Spleen (tissue), 11 donors: ENCODE measurements around the gene MEA1. TPM values are rescaled to one million over a fixed set of nuclear protein-coding genes. Genes with fewer than 3 reads are reported as not detected.

ENCODE experiments used
- DNase-seq: peaks from one replicate; pipeline ENCODE4 v3.0.0-alpha.2; 2020
- H3K27ac ChIP-seq, 8 donors: fragments of 200-600 bp; sonication (generic) in 7 of 8; 1 replicate in 4 of 8; 2 replicates in 4 of 8; pipeline versions ENCODE4 v1.5.0 to v1.8.0; 2016 to 2021; ENCODE audit warnings: inconsistent platforms in 4 of 8, mild to moderate bottlenecking in 4 of 8, moderate library complexity in 1 of 8
- H3K27me3 ChIP-seq, 7 donors: fragments of 200-600 bp; sonication (generic) in 6 of 7; replicated peaks in 1 of 7; 1 replicate in 4 of 7; 2 replicates in 3 of 7; pipeline versions ENCODE4 v1.5.0 to v1.8.0; 2016 to 2021; ENCODE audit warnings: inconsistent platforms in 3 of 7, mild to moderate bottlenecking in 1 of 7
- H3K36me3 ChIP-seq, 6 donors: fragments of 200-600 bp; sonication (generic) in 5 of 6; 1 replicate in 4 of 6; 2 replicates in 2 of 6; pipeline versions ENCODE4 v1.5.0 to v1.8.0; 2016 to 2021; ENCODE audit warnings: inconsistent platforms in 2 of 6
- H3K4me1 ChIP-seq, 6 donors: fragments of 200-600 bp; sonication (generic) in 5 of 6; 1 replicate in 3 of 6; 2 replicates in 3 of 6; pipeline versions ENCODE4 v1.5.0 to v1.8.0; 2016 to 2021; ENCODE audit warnings: inconsistent platforms in 3 of 6
- H3K4me3 ChIP-seq, 8 donors: fragments of 200-600 bp; sonication (generic) in 7 of 8; 1 replicate in 4 of 8; 2 replicates in 4 of 8; pipeline versions ENCODE4 v1.5.0 to v1.8.0; 2016 to 2021; ENCODE audit warnings: inconsistent platforms in 4 of 8, mild to moderate bottlenecking in 4 of 8, moderate library complexity in 2 of 8
- H3K9me3 ChIP-seq, 8 donors: fragments of 200-600 bp; sonication (generic) in 7 of 8; 1 replicate in 4 of 8; 2 replicates in 4 of 8; pipeline versions ENCODE4 v1.5.0 to v1.8.0; 2016 to 2021; ENCODE audit warnings: inconsistent platforms in 4 of 8
- CTCF ChIP-seq, 11 experiments: fragments of 200-600 bp in 7 of 11; fragments of 450-650 bp in 4 of 11; sonication (generic) in 4 of 11; IDR thresholded peaks in 8 of 11; conservative IDR thresholded peaks in 3 of 11; 1 replicate in 7 of 11; 2 replicates in 4 of 11; pipeline versions ENCODE4 v1.4.0 to v1.8.0; 2016 to 2021; ENCODE audit warnings: antibody characterized with exemption in 11 of 11, inconsistent platforms in 4 of 11, mild to moderate bottlenecking in 1 of 11
- POLR2A ChIP-seq, 3 donors: fragments of 450-650 bp; IDR thresholded peaks; one replicate each; pipeline ENCODE4 v1.5.1; 2017; ENCODE audit warnings: antibody characterized with exemption in 3 of 3, mild to moderate bottlenecking in 1 of 3
- POLR2AphosphoS5 ChIP-seq, 3 donors: sonication (generic); formaldehyde crosslinking; IDR thresholded peaks; one replicate each; pipeline ENCODE4 v1.5.1; 2017; ENCODE audit warnings: antibody characterized with exemption in 3 of 3
- WGBS, 5 donors: extraction: QIAGEN DNeasy Blood & Tissue Kit in 3 of 5; methylation state at CpG; one replicate each; pipeline versions ENCODE4 v1.1.5 to v1.1.7; 2013 to 2018; 5-methylcytosine and 5-hydroxymethylcytosine counted together
- intact Hi-C: fragments of 100-400 bp; cut with DNase I; formaldehyde crosslinking; loops from one replicate; pipeline ENCODE4 v1.15.0; 2023; ENCODE audit warnings: low total_unique reads
- polyA plus RNA-seq, 3 donors: library from polyadenylated mRNA; stranded (reverse); fragments of 200-250 nt; gene quantifications; one replicate each; pipeline ENCODE4 v1.2.1, GENCODE V29; 2013
- total RNA-seq, 7 donors: library from RNA; depleted of rRNA in 3 of 7; stranded (reverse); fragments of >200 nt in 3 of 7; fragmentation: NEBNext Ultra II Directional in 4 of 7; extraction: Animal tissue kit (Norgen Biotek cat#: 25700) in 4 of 7; gene quantifications; one replicate each; pipeline versions ENCODE4 v1.1.0 to v1.2.1, GENCODE V29; 2016 to 2021
- donor health status: healthy with polysubstance abuse.
- donor health status: DM: no; HTN: no; CAD: no; lungs with moderate emphysema.
- donor health status: DM: no; HTN: no; CAD: no.
- donor health status: Bipolar disorder and iron deficiency.
- donor health status: healthy.
- donor health status: DM: no; HTN: no; CAD: no.
- donor health status: DM: yes; HTN: yes; CAD: no.

Gene MEA1
- total and polyA plus RNA-seq, 10 donors, result 33.3 to 89.4 (median 43.4) TPM

- no peak for DNase-seq
- TF ChIP-seq CTCF (IDR thresholded peaks at IDR 0.05 in 8 of 11, conservative IDR thresholded peaks at IDR 0.05 in 3 of 11) (no peak), POLR2AphosphoS5 (IDR thresholded peaks at IDR 0.05) (peak in 1 of 3 donors; percentile 11)
- intact Hi-C loops, result no loop called here
- Histone ChIP-seq H3K4me1 (no peaks in the 10 kb centered on the region), H3K27me3 (no peaks in the 10 kb centered on the region), H3K27ac (no peak overlapping the region), H3K9me3 (no peaks in the 10 kb centered on the region), H3K36me3 (peaks cover 0 to 100% (median 78%) of the 10 kb centered on the region in 6 donors), H3K4me3 (no peak overlapping the region)
- 84 to 92% (median 92%) methylated on average over 2 of the region's 2 CpGs for WGBS, 5 donors
These were observed 20.4 kb upstream of the MEA1 start for GRCh38 chr6:43034190-43034525.

GRCh38 chr6:43033496-43034189 is 19.9 kb upstream of the MEA1 start:
- no peaks in the 10 kb centered on the region for H3K4me1 ChIP-seq
- intact Hi-C loops, result no loop called here
- H3K4me3 ChIP-seq, result no peak overlapping the region
- 69 to 91% (median 85%) methylated on average over 2 of the region's 2 CpGs for WGBS, 5 donors
- peaks cover 0 to 100% (median 80%) of the 10 kb centered on the region in 6 donors for H3K36me3 ChIP-seq
- no peaks in the 10 kb centered on the region for H3K9me3 ChIP-seq
- no peaks in the 10 kb centered on the region for H3K27me3 ChIP-seq
- H3K27ac ChIP-seq, result no peak overlapping the region
- no peak for DNase-seq
- TF ChIP-seq POLR2A (IDR thresholded peaks at IDR 0.05) (no peak), POLR2AphosphoS5 (IDR thresholded peaks at IDR 0.05) (no peak), CTCF (IDR thresholded peaks at IDR 0.05 in 8 of 11, conservative IDR thresholded peaks at IDR 0.05 in 3 of 11) (no peak)

GRCh38 chr6:43032326-43032725 is 18.6 kb upstream of the MEA1 start:
- DNase-seq, result no peak
- no peak overlapping the region for H3K4me3 ChIP-seq
- H3K9me3 ChIP-seq, result no peaks in the 10 kb centered on the region
- H3K36me3 ChIP-seq, result peaks cover 0 to 100% (median 79%) of the 10 kb centered on the region in 6 donors
- H3K27me3 ChIP-seq, result no peaks in the 10 kb centered on the region
- no peaks in the 10 kb centered on the region for H3K4me1 ChIP-seq
- intact Hi-C loops, result no loop called here
- TF ChIP-seq POLR2A (IDR thresholded peaks at IDR 0.05) (no peak), CTCF (IDR thresholded peaks at IDR 0.05 in 8 of 11, conservative IDR thresholded peaks at IDR 0.05 in 3 of 11) (no peak), POLR2AphosphoS5 (IDR thresholded peaks at IDR 0.05) (no peak)
- 92 to 97% (median 94%) methylated on average over 4 of the region's 4 CpGs for WGBS, 5 donors
- no peak overlapping the region for H3K27ac ChIP-seq

- H3K4me1 ChIP-seq, result peaks cover 0 to 9% (median 3%) of the 10 kb centered on the region in 6 donors
- H3K36me3 ChIP-seq, result peaks cover 0 to 100% (median 81%) of the 10 kb centered on the region in 6 donors
- no peaks in the 10 kb centered on the region for H3K9me3 ChIP-seq
- H3K27me3 ChIP-seq, result no peaks in the 10 kb centered on the region
- no peak overlapping the region for H3K27ac ChIP-seq
- no peak overlapping the region for H3K4me3 ChIP-seq
- no peak for DNase-seq
- 88 to 97% (median 93%) methylated on average over 9 of the region's 9 CpGs for WGBS, 5 donors
- intact Hi-C loops, result no loop called here
- TF ChIP-seq CTCF (IDR thresholded peaks at IDR 0.05 in 8 of 11, conservative IDR thresholded peaks at IDR 0.05 in 3 of 11), result no peak
- no peak for TF ChIP-seq POLR2A (IDR thresholded peaks at IDR 0.05)
- TF ChIP-seq POLR2AphosphoS5 (IDR thresholded peaks at IDR 0.05), result no peak
These were observed 15.4 kb upstream of the MEA1 start for GRCh38 chr6:43029120-43029519.
